Measurements from ENCODE around the gene BRPF3. TPM values are rescaled to one million over a fixed set of nuclear protein-coding genes. Genes with fewer than 3 reads are reported as not detected.
"Not testable (repeated sequence)": the region's sequence is repeated elsewhere in the genome, so short reads cannot be mapped to it uniquely, and the experiment has no call there.

The BRPF3 gene
- total RNA-seq, 1 experiment from 2014 or later = 14.3 TPM

DNA sequence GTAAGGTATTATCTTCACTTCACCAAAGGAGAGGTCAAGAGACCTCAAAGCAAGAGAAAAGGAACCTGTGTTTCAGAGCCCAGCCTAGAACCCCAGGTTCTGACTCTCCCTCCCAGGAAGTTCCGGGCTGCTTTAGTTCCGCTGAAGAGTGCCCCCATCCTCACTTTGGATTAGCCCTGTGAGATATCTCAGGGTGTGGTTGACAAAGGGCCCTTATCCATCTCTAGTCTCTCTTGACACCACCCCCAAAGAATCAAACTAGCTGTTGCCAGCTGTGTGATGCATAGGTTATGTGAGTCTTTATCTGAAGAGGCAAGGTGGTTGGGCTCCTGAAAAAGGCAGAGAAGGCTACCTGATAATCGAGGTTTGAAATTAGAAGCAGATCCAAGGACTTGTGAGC is 20.6 kb downstream of the BRPF3 start:
- Histone ChIP-seq H3K36me3 (ENCODE audit: low read depth, low read length) (peaks cover 42% of the 10 kb centered on the region), H3K79me2 (ENCODE audit: low read length) (no peaks in the 10 kb centered on the region), H4K20me1 (ENCODE audit: low read length) (no peaks in the 10 kb centered on the region), H3K4me3 (ENCODE audit: low read length) (no peak overlapping the region), H3K4me1 (ENCODE audit: insufficient read depth, low read length) (no peaks in the 10 kb centered on the region), H3K9me2 (replicated peaks; ENCODE audit: low read length) (no peaks in the 10 kb centered on the region), H3K27ac (ENCODE audit: low read length) (no peak overlapping the region), H3K9me3 (ENCODE audit: low read length) (no peaks in the 10 kb centered on the region), H3K9ac (ENCODE audit: low read length) (no peak overlapping the region), H2AFZ (ENCODE audit: low read length) (no peak overlapping the region), H3K4me2 (ENCODE audit: low read length) (no peak overlapping the region), H3K27me3 (ENCODE audit: low read length) (no peaks in the 10 kb centered on the region), H3F3A (ENCODE audit: low read length, unreplicated experiment) (no peaks in the 10 kb centered on the region)
- ATAC-seq = no peak
- ChIA-PET CTCF (no interaction called here), POLR2A (ENCODE audit: unreplicated experiment) (no interaction called here)
- DNase-seq = no peak
- no TSS peak for BruUV-seq (replicated peaks)
- intact Hi-C loops (cut with micrococcal nuclease) = no loop called here
- no peak for TF ChIP-seq EZH2 (IDR thresholded peaks at IDR 0.05; ENCODE audit: low read length, unreplicated experiment)
- TF ChIP-seq, protein P1, sequence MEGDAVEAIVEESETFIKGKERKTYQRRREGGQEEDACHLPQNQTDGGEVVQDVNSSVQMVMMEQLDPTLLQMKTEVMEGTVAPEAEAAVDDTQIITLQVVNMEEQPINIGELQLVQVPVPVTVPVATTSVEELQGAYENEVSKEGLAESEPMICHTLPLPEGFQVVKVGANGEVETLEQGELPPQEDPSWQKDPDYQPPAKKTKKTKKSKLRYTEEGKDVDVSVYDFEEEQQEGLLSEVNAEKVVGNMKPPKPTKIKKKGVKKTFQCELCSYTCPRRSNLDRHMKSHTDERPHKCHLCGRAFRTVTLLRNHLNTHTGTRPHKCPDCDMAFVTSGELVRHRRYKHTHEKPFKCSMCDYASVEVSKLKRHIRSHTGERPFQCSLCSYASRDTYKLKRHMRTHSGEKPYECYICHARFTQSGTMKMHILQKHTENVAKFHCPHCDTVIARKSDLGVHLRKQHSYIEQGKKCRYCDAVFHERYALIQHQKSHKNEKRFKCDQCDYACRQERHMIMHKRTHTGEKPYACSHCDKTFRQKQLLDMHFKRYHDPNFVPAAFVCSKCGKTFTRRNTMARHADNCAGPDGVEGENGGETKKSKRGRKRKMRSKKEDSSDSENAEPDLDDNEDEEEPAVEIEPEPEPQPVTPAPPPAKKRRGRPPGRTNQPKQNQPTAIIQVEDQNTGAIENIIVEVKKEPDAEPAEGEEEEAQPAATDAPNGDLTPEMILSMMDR (conservative IDR thresholded peaks at IDR 0.05; ENCODE audit: low read depth, low read length) = no peak

DNA sequence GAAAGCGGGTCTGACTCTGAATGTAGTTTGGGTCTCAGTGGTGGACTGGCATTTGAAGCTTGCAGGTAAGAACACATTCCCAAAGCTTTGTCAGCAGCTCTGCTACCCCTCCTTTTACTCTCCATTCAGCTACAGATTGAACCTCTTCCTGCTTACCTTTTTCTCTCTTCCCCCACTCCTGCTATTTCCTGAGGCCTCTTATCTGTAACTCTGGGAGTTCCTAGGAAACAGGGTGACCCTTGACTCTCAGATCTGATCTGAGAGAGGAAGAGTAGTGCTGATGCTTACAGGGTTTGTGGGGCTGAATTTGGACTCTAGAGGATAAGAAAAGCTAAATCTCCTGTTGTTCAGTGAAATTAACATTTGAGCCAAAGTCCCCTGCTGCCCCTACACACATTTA is 21.4 kb downstream of the BRPF3 start:
- CTCF ChIA-PET = no interaction called here
- H4K20me1 ChIP-seq (ENCODE audit: low read length) = no peaks in the 10 kb centered on the region

DNA sequence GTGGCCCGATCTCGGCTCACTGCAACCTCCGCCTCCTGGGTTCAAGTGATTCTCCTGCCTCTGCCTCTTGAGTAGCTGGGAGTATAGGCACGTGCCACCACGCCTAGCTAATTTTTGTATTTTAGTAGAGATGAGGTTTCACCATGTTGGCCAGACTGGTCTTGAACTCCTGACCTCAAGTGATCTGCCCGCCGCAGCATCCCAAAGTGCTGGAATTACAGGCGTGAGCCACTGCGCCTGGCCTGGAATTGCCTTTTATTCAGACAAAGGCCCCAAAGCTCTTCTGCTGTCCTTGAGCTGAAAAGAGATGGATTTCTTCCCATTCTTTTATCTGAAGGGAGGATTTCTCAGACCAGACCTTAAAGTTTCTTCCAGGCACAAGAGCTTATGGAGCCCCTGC is 22.0 kb downstream of the BRPF3 start:
- DNase-seq; H3K9ac ChIP-seq (ENCODE audit: low read length); CTCF ChIA-PET; POLR2A ChIA-PET (ENCODE audit: unreplicated experiment); H2AFZ ChIP-seq (ENCODE audit: low read length); H3K4me3 ChIP-seq (ENCODE audit: low read length); H3K4me2 ChIP-seq (ENCODE audit: low read length); H4K20me1 ChIP-seq (ENCODE audit: low read length); H3K9me2 ChIP-seq (replicated peaks; ENCODE audit: low read length); ATAC-seq; H3K27ac ChIP-seq (ENCODE audit: low read length); BruUV-seq (replicated peaks); H3K27me3 ChIP-seq (ENCODE audit: low read length); H3K9me3 ChIP-seq (ENCODE audit: low read length); intact Hi-C loops (cut with micrococcal nuclease); H3F3A ChIP-seq (ENCODE audit: low read length, unreplicated experiment); H3K4me1 ChIP-seq (ENCODE audit: insufficient read depth, low read length); H3K79me2 ChIP-seq (ENCODE audit: low read length): not testable (repeated sequence)
- H3K36me3 ChIP-seq (ENCODE audit: low read depth, low read length) = peaks cover 53% of the 10 kb centered on the region

More for the DNA sequence above, 21.4 kb downstream of the BRPF3 start:
- Histone ChIP-seq H3K27me3 (ENCODE audit: low read length) (no peaks in the 10 kb centered on the region), H3K9ac (ENCODE audit: low read length) (no peak overlapping the region), H3K4me1 (ENCODE audit: insufficient read depth, low read length) (no peaks in the 10 kb centered on the region), H3K27ac (ENCODE audit: low read length) (no peak overlapping the region), H3K36me3 (ENCODE audit: low read depth, low read length) (peaks cover 49% of the 10 kb centered on the region), H3F3A (ENCODE audit: low read length, unreplicated experiment) (no peaks in the 10 kb centered on the region), H3K79me2 (ENCODE audit: low read length) (no peaks in the 10 kb centered on the region), H3K4me2 (ENCODE audit: low read length) (no peak overlapping the region), H3K9me3 (ENCODE audit: low read length) (no peaks in the 10 kb centered on the region), H3K4me3 (ENCODE audit: low read length) (no peak overlapping the region), H3K9me2 (replicated peaks; ENCODE audit: low read length) (no peaks in the 10 kb centered on the region), H2AFZ (ENCODE audit: low read length) (no peak overlapping the region)
- TF ChIP-seq EZH2phosphoT487 (IDR thresholded peaks at IDR 0.05; ENCODE audit: borderline replicate concordance, low read length) = no peak
- TF ChIP-seq, protein P1 (conservative IDR thresholded peaks at IDR 0.05; ENCODE audit: low read depth, low read length) = no peak
- TF ChIP-seq EZH2 (IDR thresholded peaks at IDR 0.05; ENCODE audit: low read length, unreplicated experiment) = no peak
- ATAC-seq (no peak), DNase-seq (no peak)
- intact Hi-C loops (cut with micrococcal nuclease) = no loop called here
- BruUV-seq (replicated peaks) = no TSS peak
- POLR2A ChIA-PET (ENCODE audit: unreplicated experiment) = no interaction called here
